ENCODE measurements around the gene GKN1. TPM values are rescaled to one million over a fixed set of nuclear protein-coding genes. Genes with fewer than 3 reads are reported as not detected.

GKN1 gene
- total and polyA plus RNA-seq, 4 donors = 0.15 TPM; not detected in 3

- ATAC-seq (ENCODE audit: insufficient read depth, low FRiP score) (no peak), DNase-seq (peak in 1 of 3 donors; percentile 50)
- Histone ChIP-seq H3K27me3 (ENCODE audit: control insufficient read depth in 3 of 3, insufficient read depth in 3 of 3, low read length in 2 of 3) (no peaks in the 10 kb centered on the region), H3K9ac (ENCODE audit: insufficient read depth in 1 of 2, low read length in 2 of 2) (no peak overlapping the region), H3K9me3 (ENCODE audit: control insufficient read depth in 4 of 4, insufficient read depth in 3 of 4, low read length in 3 of 4) (no peaks in the 10 kb centered on the region), H3K4me1 (ENCODE audit: control insufficient read depth in 5 of 5, insufficient read depth in 5 of 5, low read length in 5 of 5) (peaks cover 4 to 46% (median 18%) of the 10 kb centered on the region in 5 donors), H3K27ac (ENCODE audit: low read depth in 1 of 2, low read length in 1 of 2) (no peak overlapping the region), H3K36me3 (ENCODE audit: control insufficient read depth in 4 of 4, insufficient read depth in 4 of 4, low read length in 4 of 4) (no peaks in the 10 kb centered on the region), H3K4me3 (no peak overlapping the region)
- no peak for TF ChIP-seq CTCF (IDR thresholded peaks at IDR 0.05; ENCODE audit: control extremely low read depth, extremely low read depth)
- 72 to 74% methylated on average over 5 of the region's 5 CpGs for whole genome bisulfite sequencing, 2 donors
Observed at GRCh38 chr2:69017080-69017479, 42.6 kb downstream of the GKN1 start.

- TF ChIP-seq CTCF (IDR thresholded peaks at IDR 0.05; ENCODE audit: control extremely low read depth, extremely low read depth) = no peak
- Histone ChIP-seq H3K27ac (ENCODE audit: low read depth in 1 of 2, low read length in 1 of 2) (no peak overlapping the region), H3K9me3 (ENCODE audit: control insufficient read depth in 4 of 4, insufficient read depth in 3 of 4, low read length in 3 of 4) (no peaks in the 10 kb centered on the region), H3K4me1 (ENCODE audit: control insufficient read depth in 5 of 5, insufficient read depth in 5 of 5, low read length in 5 of 5) (peaks cover 5 to 40% (median 18%) of the 10 kb centered on the region in 5 donors), H3K27me3 (ENCODE audit: control insufficient read depth in 3 of 3, insufficient read depth in 3 of 3, low read length in 2 of 3) (no peaks in the 10 kb centered on the region), H3K36me3 (ENCODE audit: control insufficient read depth in 4 of 4, insufficient read depth in 4 of 4, low read length in 4 of 4) (no peaks in the 10 kb centered on the region), H3K9ac (ENCODE audit: insufficient read depth in 1 of 2, low read length in 2 of 2) (no peak overlapping the region), H3K4me3 (no peak overlapping the region)
- no peak for DNase-seq
- no peak for ATAC-seq (ENCODE audit: insufficient read depth, low FRiP score)
- 64 to 72% methylated on average over 3 of the region's 3 CpGs for WGBS, 2 donors
Observed at GRCh38 chr2:69017835-69018234, 43.4 kb downstream of the GKN1 start.

- ATAC-seq (ENCODE audit: insufficient read depth, low FRiP score) = no peak
- Histone ChIP-seq H3K36me3 (ENCODE audit: control insufficient read depth in 4 of 4, insufficient read depth in 4 of 4, low read length in 4 of 4) (no peaks in the 10 kb centered on the region), H3K4me3 (no peak overlapping the region), H3K9ac (ENCODE audit: insufficient read depth in 1 of 2, low read length in 2 of 2) (no peak overlapping the region), H3K27me3 (ENCODE audit: control insufficient read depth in 3 of 3, insufficient read depth in 3 of 3, low read length in 2 of 3) (no peaks in the 10 kb centered on the region), H3K4me1 (ENCODE audit: control insufficient read depth in 5 of 5, insufficient read depth in 5 of 5, low read length in 5 of 5) (peaks cover 5 to 40% (median 18%) of the 10 kb centered on the region in 5 donors), H3K27ac (ENCODE audit: low read depth in 1 of 2, low read length in 1 of 2) (no peak overlapping the region), H3K9me3 (ENCODE audit: control insufficient read depth in 4 of 4, insufficient read depth in 3 of 4, low read length in 3 of 4) (no peaks in the 10 kb centered on the region)
- DNase-seq = no peak
- 79 to 91% methylated on average over 4 of the region's 4 CpGs for WGBS, 2 donors
- TF ChIP-seq CTCF (IDR thresholded peaks at IDR 0.05; ENCODE audit: control extremely low read depth, extremely low read depth) = no peak
Observed at GRCh38 chr2:69018678-69019095, 44.3 kb downstream of the GKN1 start.

Measured in lung (tissue), 12 donors.